B cell (primary cell): ENCODE data around the gene NOL9. TPM values are rescaled to one million over a fixed set of nuclear protein-coding genes. Genes with fewer than 3 reads are reported as not detected.

Source experiments
- ATAC-seq: fragments of 200-7000 bp; cut with Tn5 transposase; one replicate; pipeline ENCODE4 v1.10.0; 2021; ENCODE audit warnings: low read depth, mild to moderate bottlenecking, moderate number of reproducible peaks, moderate library complexity
- CTCF ChIA-PET: fragments of 350-600 bp; sonication (Branson Sonifier 250); formaldehyde crosslinking; loops from one replicate; lab custom pipeline; 2021; ENCODE audit warnings: antibody characterized with exemption, inconsistent platforms; lab: Charles Lee
- POLR2A ChIA-PET: fragments of 350-600 bp; sonication (Branson Sonifier 250); formaldehyde crosslinking; loops from one replicate; lab custom pipeline; 2021; ENCODE audit warnings: antibody characterized with exemption; lab: Charles Lee
- DNase-seq: peaks from one replicate; pipeline ENCODE4 v3.0.0; 2013
- H2AFZ ChIP-seq: 2 replicates; pipeline ENCODE4 v1.6.1; 2012; ENCODE audit warnings: mild to moderate bottlenecking, low read depth, low read length; ENCODE audit not compliant: insufficient read depth, poor library complexity, severe bottlenecking
- H3K27ac ChIP-seq, 2 donors: 1 replicate in 1 of 2; 2 replicates in 1 of 2; pipeline ENCODE4 v1.5.1; 2012 to 2013; ENCODE audit warnings: low read length in 2 of 2, mild to moderate bottlenecking in 2 of 2, moderate library complexity in 1 of 2
- H3K27me3 ChIP-seq, 4 experiments: fragments of 200-600 bp in 1 of 4; sonication (generic) in 1 of 4; replicated peaks in 1 of 4; 1 replicate in 2 of 4; 2 replicates in 2 of 4; pipeline versions ENCODE4 v1.6.1 to v1.7.0; 2013 to 2016; ENCODE audit warnings: low read length in 3 of 4, mild to moderate bottlenecking in 2 of 4, mixed read lengths in 1 of 4, moderate library complexity in 1 of 4; ENCODE audit not compliant: insufficient read depth in 4 of 4, control insufficient read depth in 3 of 4; ENCODE audit errors: control extremely low read depth in 1 of 4
- H3K36me3 ChIP-seq, 2 experiments: replicated peaks in 1 of 2; 1 replicate in 1 of 2; 2 replicates in 1 of 2; pipeline versions ENCODE4 v1.6.1 to v1.7.1; 2013; ENCODE audit warnings: low read length in 1 of 2; ENCODE audit not compliant: insufficient read depth in 2 of 2, control insufficient read depth in 1 of 2; ENCODE audit errors: control extremely low read depth in 1 of 2, extremely low read depth in 1 of 2
- H3K4me1 ChIP-seq, 2 donors: fragments of 200-600 bp in 1 of 2; sonication (generic) in 1 of 2; 1 replicate in 1 of 2; 2 replicates in 1 of 2; pipeline versions ENCODE4 v1.5.1 to v1.6.1; 2013 to 2017; ENCODE audit warnings: low read length in 2 of 2; ENCODE audit not compliant: control insufficient read depth in 2 of 2, insufficient read depth in 2 of 2
- H3K4me2 ChIP-seq: replicated peaks from 2 replicates; pipeline ENCODE3; 2012; ENCODE audit warnings: mild to moderate bottlenecking, low read depth, low read length; ENCODE audit not compliant: poor library complexity, severe bottlenecking
- H3K4me3 ChIP-seq, 5 experiments: fragments of 200-600 bp in 1 of 5; sonication (generic) in 1 of 5; 1 replicate in 3 of 5; 2 replicates in 2 of 5; pipeline versions ENCODE4 v1.5.1 to v1.7.0; 2011 to 2016; ENCODE audit warnings: low read length in 4 of 5, mild to moderate bottlenecking in 4 of 5, low read depth in 2 of 5, control low read depth in 1 of 5, moderate library complexity in 1 of 5; ENCODE audit not compliant: insufficient read depth in 1 of 5; ENCODE audit errors: control extremely low read depth in 1 of 5, extremely low read depth in 1 of 5
- H3K79me2 ChIP-seq: fragments of 200-600 bp; sonication (generic); one replicate; pipeline ENCODE4 v1.6.0; 2016; ENCODE audit warnings: low read length; ENCODE audit not compliant: control insufficient read depth, insufficient read depth
- H3K9ac ChIP-seq: fragments of 200-600 bp; sonication (generic); 2 replicates; pipeline ENCODE4 v1.6.1; 2017; ENCODE audit warnings: mild to moderate bottlenecking, low read length, moderate library complexity
- H3K9me3 ChIP-seq, 3 donors: one replicate each; pipeline versions ENCODE4 v1.6.1 to v1.7.1; 2013; ENCODE audit warnings: low read length in 2 of 3; ENCODE audit not compliant: control insufficient read depth in 2 of 3, insufficient read depth in 1 of 3; ENCODE audit errors: control extremely low read depth in 1 of 3
- H4K20me1 ChIP-seq: 2 replicates; pipeline ENCODE4 v1.6.0; 2012; ENCODE audit warnings: mild to moderate bottlenecking, low read length; ENCODE audit not compliant: insufficient read depth, control insufficient read depth, poor library complexity, severe bottlenecking
- H3K27ac Mint-ChIP-seq: one replicate; pipeline ENCODE4 v1.8.0; 2021; ENCODE audit warnings: mixed read lengths
- H3K27me3 Mint-ChIP-seq: one replicate; pipeline ENCODE4 v1.8.0; 2021; ENCODE audit warnings: mixed read lengths
- H3K4me1 Mint-ChIP-seq: one replicate; pipeline ENCODE4 v1.8.0; 2021; ENCODE audit warnings: mixed read lengths
- H3K4me3 Mint-ChIP-seq: one replicate; pipeline ENCODE4 v1.8.0; 2021; ENCODE audit warnings: mixed read lengths
- H3K9me3 Mint-ChIP-seq: one replicate; pipeline ENCODE4 v1.8.0; 2022; ENCODE audit warnings: mixed read lengths; ENCODE audit not compliant: insufficient read depth
- EZH2 ChIP-seq: IDR thresholded peaks from 2 replicates; pipeline ENCODE4 v1.6.1; 2012; ENCODE audit warnings: borderline replicate concordance, low read depth, mild to moderate bottlenecking, moderate library complexity, low read length; ENCODE audit not compliant: insufficient read depth, poor library complexity, severe bottlenecking
- WGBS: methylation state at CpG from one replicate; pipeline ENCODE4 v1.1.5; 2013; ENCODE audit warnings: missing lambda C conversion rate; ENCODE audit not compliant: insufficient coverage; 5-methylcytosine and 5-hydroxymethylcytosine counted together
- intact Hi-C: fragments of 100-400 bp; cut with micrococcal nuclease; formaldehyde crosslinking; loops from one replicate; pipeline ENCODE4 v1.10.0; 2022
- polyA plus RNA-seq: library from polyadenylated mRNA; depleted of rRNA; stranded (reverse); fragments of >200 nt; gene quantifications from 2 replicates; pipeline ENCODE4 v1.2.3, GENCODE V29; 2012
- total RNA-seq, 2 donors: library from RNA; stranded (reverse); fragments of 120-200 nt in 1 of 2; gene quantifications; 1 replicate in 1 of 2; 2 replicates in 1 of 2; pipeline versions ENCODE4 v1.2.3 to v1.2.4, GENCODE V29; 2013 to 2022
- TF ChIP-seq, protein P1 (sequence below): fragments of 200-600 bp; IDR thresholded peaks from one replicate; pipeline ENCODE4 v1.8.0; 2022; ENCODE audit warnings: antibody characterized with exemption, mild to moderate bottlenecking

The NOL9 gene
- total and polyA plus RNA-seq, 2 donors (not counting 1 experiment from before 2014, with no cell fraction given): 23.8 to 49.5 TPM

DNA sequence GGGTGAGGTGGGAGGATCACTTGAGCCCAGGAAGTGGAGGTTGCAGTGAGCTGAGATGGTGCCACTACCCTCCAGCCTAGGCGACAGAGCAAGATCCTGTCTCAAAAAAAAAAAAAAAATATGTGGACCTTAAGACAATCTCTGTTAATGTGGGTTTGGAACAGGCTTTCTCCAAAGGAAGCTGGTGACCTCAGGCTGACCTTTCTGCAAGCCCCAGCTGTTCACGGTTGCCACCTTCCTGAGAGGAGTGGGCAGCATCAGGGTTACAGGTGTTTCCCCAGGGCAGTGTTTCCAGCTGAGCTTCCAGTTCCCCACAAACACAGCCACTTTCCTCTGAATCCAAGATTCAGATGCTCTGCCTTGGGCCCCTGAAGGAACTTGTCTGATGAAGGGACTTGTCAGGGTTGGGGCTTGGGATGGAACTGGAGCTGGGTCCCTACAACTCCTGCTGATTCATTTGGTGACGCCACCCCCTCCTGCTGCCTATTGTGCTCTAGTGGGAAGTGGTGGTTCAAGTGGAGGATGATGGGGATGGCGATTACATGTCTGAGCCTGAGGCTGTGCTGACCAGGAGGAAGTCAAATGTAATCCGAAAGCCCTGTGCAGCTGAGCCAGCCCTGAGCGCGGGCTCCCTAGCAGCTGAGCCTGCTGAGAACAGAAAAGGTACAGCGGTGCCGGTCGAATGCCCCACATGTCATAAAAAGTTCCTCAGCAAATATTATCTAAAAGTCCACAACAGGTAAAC lies 27.4 kb upstream of the NOL9 start:
- H3K4me2 ChIP-seq: peak overlapping the region; percentile 88
- peak overlapping the region; percentile 13 to 91 for H3K27ac ChIP-seq
- ATAC-seq (no peak), DNase-seq (no peak)
- no peak overlapping the region for H3K9ac ChIP-seq
- peaks cover 35% of the 10 kb centered on the region for H4K20me1 ChIP-seq
- WGBS: 38% methylated on average over 9 of the region's 10 CpGs
- intact Hi-C loops: no loop called here
- H3K27me3 Mint-ChIP-seq: no peaks in the 10 kb centered on the region
- peak overlapping the region; percentile 98 for H3K4me3 Mint-ChIP-seq
- peak overlapping the region; percentile 81 for H3K27ac Mint-ChIP-seq
- H3K9me3 ChIP-seq: no peaks in the 10 kb centered on the region
- H3K4me3 ChIP-seq: no peak overlapping the region
- ChIA-PET CTCF (interaction anchor here (0.5 to 1.7 kb wide), 4 partner anchors 19 to 140 kb away, joined by 3 to 9 read pairs (median 3); partner anchors contain the start of gene KLHL21), POLR2A (interaction anchor here (1.5 to 3.4 kb wide), 3 partner anchors 18 to 36 kb away, joined by 3 to 21 read pairs (median 7); partner anchors contain the start of gene KLHL21)
- no peaks in the 10 kb centered on the region for H3K9me3 Mint-ChIP-seq
- no peak for TF ChIP-seq EZH2
- TF ChIP-seq, protein P1, sequence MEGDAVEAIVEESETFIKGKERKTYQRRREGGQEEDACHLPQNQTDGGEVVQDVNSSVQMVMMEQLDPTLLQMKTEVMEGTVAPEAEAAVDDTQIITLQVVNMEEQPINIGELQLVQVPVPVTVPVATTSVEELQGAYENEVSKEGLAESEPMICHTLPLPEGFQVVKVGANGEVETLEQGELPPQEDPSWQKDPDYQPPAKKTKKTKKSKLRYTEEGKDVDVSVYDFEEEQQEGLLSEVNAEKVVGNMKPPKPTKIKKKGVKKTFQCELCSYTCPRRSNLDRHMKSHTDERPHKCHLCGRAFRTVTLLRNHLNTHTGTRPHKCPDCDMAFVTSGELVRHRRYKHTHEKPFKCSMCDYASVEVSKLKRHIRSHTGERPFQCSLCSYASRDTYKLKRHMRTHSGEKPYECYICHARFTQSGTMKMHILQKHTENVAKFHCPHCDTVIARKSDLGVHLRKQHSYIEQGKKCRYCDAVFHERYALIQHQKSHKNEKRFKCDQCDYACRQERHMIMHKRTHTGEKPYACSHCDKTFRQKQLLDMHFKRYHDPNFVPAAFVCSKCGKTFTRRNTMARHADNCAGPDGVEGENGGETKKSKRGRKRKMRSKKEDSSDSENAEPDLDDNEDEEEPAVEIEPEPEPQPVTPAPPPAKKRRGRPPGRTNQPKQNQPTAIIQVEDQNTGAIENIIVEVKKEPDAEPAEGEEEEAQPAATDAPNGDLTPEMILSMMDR: no peak
- peaks cover 0 to 2% of the 10 kb centered on the region in 2 experiments for H3K36me3 ChIP-seq
- H2AFZ ChIP-seq: no peak overlapping the region
- H3K4me1 ChIP-seq: peaks cover 20 to 32% of the 10 kb centered on the region in 2 donors
- H3K79me2 ChIP-seq: peaks cover 49% of the 10 kb centered on the region
- peaks cover 34% of the 10 kb centered on the region for H3K4me1 Mint-ChIP-seq
- no peaks in the 10 kb centered on the region for H3K27me3 ChIP-seq
